HEK293 (cell line): Measurements from ENCODE around the gene VPS50.
A peak's percentile ranks its signal among the peaks of the same experiment; 100 is the strongest.

ENCODE experiments used
- CTCF ChIA-PET: fragments of 350-600 bp; formaldehyde crosslinking; extraction: SDS; loops from one replicate; lab custom pipeline; 2021; ENCODE audit warnings: antibody characterized with exemption; lab: Yijun Ruan, JAX
- POLR2A ChIA-PET: fragments of 300-600 bp; formaldehyde crosslinking; extraction: SDS; loops from one replicate; lab custom pipeline; 2020; ENCODE audit warnings: antibody characterized with exemption, inconsistent platforms; lab: Yijun Ruan, JAX
- H3K27ac ChIP-seq: fragments of 200-500 bp; sonication (Bioruptor generic); 2 replicates; pipeline ENCODE4 v1.5.1; 2014; ENCODE audit warnings: low read depth, low read length, control low read depth, inconsistent platforms; ENCODE audit errors: extremely low read depth
- H3K36me3 ChIP-seq, 2 experiments: fragments of 200-500 bp in 1 of 2; sonication (Bioruptor generic) in 1 of 2; 1 replicate in 1 of 2; 2 replicates in 1 of 2; pipeline ENCODE4 v1.5.1; 2014 to 2017; ENCODE audit warnings: inconsistent platforms in 2 of 2, low read length in 2 of 2; ENCODE audit not compliant: control insufficient read depth in 2 of 2, insufficient read depth in 1 of 2
- H3K4me1 ChIP-seq: fragments of 200-500 bp; sonication (Bioruptor generic); 2 replicates; pipeline ENCODE4 v1.5.1; 2014; ENCODE audit warnings: mild to moderate bottlenecking, low read length, inconsistent platforms; ENCODE audit not compliant: control insufficient read depth, insufficient read depth
- H3K4me3 ChIP-seq: 2 replicates; pipeline ENCODE4 v1.5.1; 2011; ENCODE audit warnings: low read depth, mild to moderate bottlenecking, control low read depth, low read length, moderate library complexity
- H3K9me3 ChIP-seq: fragments of 200-500 bp; sonication (Bioruptor generic); 2 replicates; pipeline ENCODE4 v1.5.1; 2014; ENCODE audit warnings: low read depth, low read length, inconsistent platforms; ENCODE audit not compliant: control insufficient read depth, insufficient read depth
- GLIS2 ChIP-seq: fragments of 450-650 bp; formaldehyde crosslinking; IDR thresholded peaks from 2 replicates; pipeline ENCODE4 v1.5.1; 2016; ENCODE audit warnings: missing biosample characterization, missing genetic modification characterization
- HOXC10 ChIP-seq: sonication (generic); formaldehyde crosslinking; IDR thresholded peaks from 2 replicates; pipeline ENCODE4 v1.8.1; 2023; ENCODE audit warnings: mild to moderate bottlenecking, missing genetic modification reagents
- MEIS1 ChIP-seq: sonication (generic); formaldehyde crosslinking; IDR thresholded peaks from 2 replicates; pipeline ENCODE4 v1.8.1; 2022; ENCODE audit warnings: missing genetic modification reagents, mild to moderate bottlenecking, borderline replicate concordance
- ZNF184 ChIP-seq: fragments of 450-650 bp; IDR thresholded peaks from 2 replicates; pipeline ENCODE4 v1.5.1; 2018; ENCODE audit warnings: missing biosample characterization, mild to moderate bottlenecking, missing genetic modification characterization
- ZNF274 ChIP-seq, 2 experiments: fragments of 200-500 bp in 1 of 2; fragments of 450-650 bp in 1 of 2; sonication (Bioruptor generic) in 1 of 2; formaldehyde crosslinking in 1 of 2; IDR thresholded peaks; 2 replicates each; pipeline versions ENCODE4 v1.5.1 to v1.6.1; 2014 to 2016; ENCODE audit warnings: borderline replicate concordance in 1 of 2, inconsistent platforms in 1 of 2, low read length in 1 of 2, missing biosample characterization in 1 of 2, missing genetic modification characterization in 1 of 2
- ZNF354C ChIP-seq: fragments of 450-650 bp; formaldehyde crosslinking; IDR thresholded peaks from 2 replicates; pipeline ENCODE4 v1.5.1; 2016; ENCODE audit warnings: missing biosample characterization, missing genetic modification characterization, low read depth, borderline replicate concordance
- ZNF501 ChIP-seq: fragments of 450-650 bp; formaldehyde crosslinking; IDR thresholded peaks from 2 replicates; pipeline ENCODE4 v1.5.1; 2016; ENCODE audit warnings: missing biosample characterization, missing genetic modification characterization
- ZNF521 ChIP-seq: fragments of 450-650 bp; formaldehyde crosslinking; IDR thresholded peaks from 2 replicates; pipeline ENCODE4 v1.5.1; 2017; ENCODE audit warnings: missing biosample characterization, mild to moderate bottlenecking, missing genetic modification characterization
- ZNF548 ChIP-seq: fragments of 450-650 bp; formaldehyde crosslinking; IDR thresholded peaks from 2 replicates; pipeline ENCODE4 v1.5.1; 2016; ENCODE audit warnings: missing biosample characterization, missing genetic modification characterization
- ZNF560 ChIP-seq: fragments of 450-650 bp; formaldehyde crosslinking; IDR thresholded peaks from 2 replicates; pipeline ENCODE4 v1.5.1; 2017; ENCODE audit warnings: missing biosample characterization, missing genetic modification characterization, borderline replicate concordance
- ZNF571 ChIP-seq: fragments of 450-650 bp; formaldehyde crosslinking; IDR thresholded peaks from 2 replicates; pipeline ENCODE4 v1.5.0; 2017; ENCODE audit warnings: missing biosample characterization, missing genetic modification characterization
- ZXDB ChIP-seq: fragments of 450-650 bp; formaldehyde crosslinking; IDR thresholded peaks from 2 replicates; pipeline ENCODE4 v1.5.1; 2016; ENCODE audit warnings: missing biosample characterization, missing genetic modification characterization
- TF ChIP-seq, protein P1 (sequence below): fragments of 450-650 bp; formaldehyde crosslinking; IDR thresholded peaks from 2 replicates; pipeline ENCODE4 v1.5.1; 2016; ENCODE audit warnings: missing biosample characterization, missing genetic modification characterization
- TF ChIP-seq, protein P2 (sequence below): fragments of 450-650 bp; IDR thresholded peaks from 2 replicates; pipeline ENCODE4 v1.5.1; 2018; ENCODE audit warnings: missing biosample characterization, missing genetic modification characterization
- TF ChIP-seq, protein P3 (sequence below): fragments of 450-650 bp; formaldehyde crosslinking; IDR thresholded peaks from 2 replicates; pipeline ENCODE4 v1.5.1; 2017; ENCODE audit warnings: missing biosample characterization, missing genetic modification characterization

Gene VPS50

DNA sequence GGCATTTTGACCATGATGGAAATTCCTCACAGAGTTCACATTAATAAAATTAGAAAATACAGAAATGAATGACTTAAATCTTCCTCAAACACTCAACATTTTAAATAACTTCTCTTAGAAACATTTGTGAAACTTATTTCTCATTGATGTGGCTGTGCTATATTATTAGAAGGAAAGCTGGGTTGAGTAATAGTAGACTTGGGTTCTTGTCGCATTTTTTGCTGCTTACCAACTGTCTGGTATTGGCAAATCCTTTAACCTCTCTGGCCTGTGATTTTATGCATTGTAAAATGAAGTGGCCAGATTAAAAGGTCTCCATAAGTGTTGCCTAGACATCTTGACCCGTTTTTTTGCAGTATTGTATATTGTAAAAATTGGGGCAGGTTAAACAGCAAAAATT, 66.5 kb downstream of the VPS50 start (continued):
- TF ChIP-seq, protein P1, sequence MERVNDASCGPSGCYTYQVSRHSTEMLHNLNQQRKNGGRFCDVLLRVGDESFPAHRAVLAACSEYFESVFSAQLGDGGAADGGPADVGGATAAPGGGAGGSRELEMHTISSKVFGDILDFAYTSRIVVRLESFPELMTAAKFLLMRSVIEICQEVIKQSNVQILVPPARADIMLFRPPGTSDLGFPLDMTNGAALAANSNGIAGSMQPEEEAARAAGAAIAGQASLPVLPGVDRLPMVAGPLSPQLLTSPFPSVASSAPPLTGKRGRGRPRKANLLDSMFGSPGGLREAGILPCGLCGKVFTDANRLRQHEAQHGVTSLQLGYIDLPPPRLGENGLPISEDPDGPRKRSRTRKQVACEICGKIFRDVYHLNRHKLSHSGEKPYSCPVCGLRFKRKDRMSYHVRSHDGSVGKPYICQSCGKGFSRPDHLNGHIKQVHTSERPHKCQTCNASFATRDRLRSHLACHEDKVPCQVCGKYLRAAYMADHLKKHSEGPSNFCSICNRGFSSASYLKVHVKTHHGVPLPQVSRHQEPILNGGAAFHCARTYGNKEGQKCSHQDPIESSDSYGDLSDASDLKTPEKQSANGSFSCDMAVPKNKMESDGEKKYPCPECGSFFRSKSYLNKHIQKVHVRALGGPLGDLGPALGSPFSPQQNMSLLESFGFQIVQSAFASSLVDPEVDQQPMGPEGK (tag by site-specific recombination), result no peak
- TF ChIP-seq, all 188 proteins: peak for 0

DNA sequence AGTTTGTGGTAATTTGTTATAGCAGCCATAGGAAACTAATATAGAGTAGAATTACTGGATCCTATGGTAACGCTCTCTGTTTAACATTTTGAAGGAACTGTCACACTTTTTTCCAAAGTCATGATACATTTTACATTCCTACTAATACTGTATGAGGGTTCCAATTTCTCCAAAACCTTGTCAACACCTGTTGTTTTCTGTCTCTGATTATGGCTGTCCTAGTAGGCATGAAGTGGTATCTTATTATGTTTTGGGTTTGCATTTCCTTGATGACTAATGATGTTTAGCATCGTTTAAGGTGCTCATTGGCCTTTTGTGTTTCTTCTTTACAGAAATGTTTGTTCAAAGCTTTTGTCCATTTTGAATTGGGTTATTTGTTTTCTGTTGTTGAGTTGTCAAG, 69.6 kb downstream of the VPS50 start:
- no peak overlapping the region for H3K4me3 ChIP-seq
- H3K4me1 ChIP-seq, result no peaks in the 10 kb centered on the region
- H3K27ac ChIP-seq, result no peak overlapping the region
- ChIA-PET POLR2A (no interaction called here), CTCF (interaction anchor here (0.6 kb wide), 2 partner anchors 16 kb away, joined by 3 to 5 read pairs; no protein-coding TSS in a partner anchor)
- no peaks in the 10 kb centered on the region for H3K36me3 ChIP-seq
- TF ChIP-seq ZNF560 (tag by site-specific recombination), result no peak
- no peaks in the 10 kb centered on the region for H3K9me3 ChIP-seq

DNA sequence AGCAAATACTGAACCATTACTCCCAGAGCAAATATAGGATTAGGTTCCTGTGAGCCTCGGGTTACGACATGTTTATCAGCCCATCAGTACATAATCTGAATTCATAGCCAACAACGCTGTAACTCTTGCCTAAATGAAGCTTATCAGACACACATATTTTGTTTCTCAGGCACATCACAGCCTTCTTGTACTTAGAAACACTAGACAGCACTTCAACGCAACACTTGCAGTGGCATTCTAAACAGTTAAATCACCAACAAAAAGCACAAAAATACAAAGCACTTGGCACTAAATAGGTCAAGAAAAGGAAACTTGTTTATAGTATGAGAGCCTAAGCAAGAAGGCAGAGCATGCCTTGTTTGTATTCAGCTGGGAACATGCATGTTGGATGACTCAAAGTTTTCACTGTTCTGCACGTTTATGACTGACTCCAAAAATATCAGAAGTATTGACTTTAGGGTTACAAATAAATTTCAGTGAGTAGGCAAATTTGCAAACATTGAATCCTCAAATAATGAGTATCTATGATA, 75.0 kb downstream of the VPS50 start:
- Histone ChIP-seq H3K27ac (no peak overlapping the region), H3K9me3 (no peaks in the 10 kb centered on the region), H3K4me3 (no peak overlapping the region), H3K4me1 (peaks cover 5% of the 10 kb centered on the region; the same call in 1 of the 2 replicates), H3K36me3 (no peaks in the 10 kb centered on the region)
- ChIA-PET POLR2A (no interaction called here), CTCF (no interaction called here)
- no peak for TF ChIP-seq ZXDB (tag by site-specific recombination)

DNA sequence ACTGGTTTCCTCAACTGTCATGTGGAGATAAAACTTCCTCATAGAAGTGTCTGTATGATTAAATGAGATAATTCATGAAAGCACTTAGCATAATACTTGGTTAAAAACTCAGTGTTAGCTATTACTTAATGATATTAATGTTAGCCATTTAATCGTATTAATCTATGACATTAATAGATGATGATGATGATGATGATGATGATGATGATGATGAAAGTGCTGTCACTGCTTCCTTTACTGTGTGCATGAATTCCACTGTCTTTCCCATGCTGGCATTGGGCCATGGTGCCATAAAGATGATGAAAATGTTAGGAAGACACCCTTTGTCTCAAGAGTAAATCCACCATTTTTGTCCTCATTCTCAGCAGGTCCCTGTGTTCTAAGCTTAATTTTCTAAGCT, 75.8 kb downstream of the VPS50 start:
- Histone ChIP-seq H3K36me3 (peaks cover 0 to 3% of the 10 kb centered on the region in 2 experiments; a peak in 1 of 3 replicates), H3K4me3 (no peak overlapping the region), H3K9me3 (no peaks in the 10 kb centered on the region), H3K27ac (no peak overlapping the region), H3K4me1 (peaks cover 5% of the 10 kb centered on the region; the same call in 1 of the 2 replicates)
- ChIA-PET POLR2A (no interaction called here), CTCF (no interaction called here)
- TF ChIP-seq, protein P2, sequence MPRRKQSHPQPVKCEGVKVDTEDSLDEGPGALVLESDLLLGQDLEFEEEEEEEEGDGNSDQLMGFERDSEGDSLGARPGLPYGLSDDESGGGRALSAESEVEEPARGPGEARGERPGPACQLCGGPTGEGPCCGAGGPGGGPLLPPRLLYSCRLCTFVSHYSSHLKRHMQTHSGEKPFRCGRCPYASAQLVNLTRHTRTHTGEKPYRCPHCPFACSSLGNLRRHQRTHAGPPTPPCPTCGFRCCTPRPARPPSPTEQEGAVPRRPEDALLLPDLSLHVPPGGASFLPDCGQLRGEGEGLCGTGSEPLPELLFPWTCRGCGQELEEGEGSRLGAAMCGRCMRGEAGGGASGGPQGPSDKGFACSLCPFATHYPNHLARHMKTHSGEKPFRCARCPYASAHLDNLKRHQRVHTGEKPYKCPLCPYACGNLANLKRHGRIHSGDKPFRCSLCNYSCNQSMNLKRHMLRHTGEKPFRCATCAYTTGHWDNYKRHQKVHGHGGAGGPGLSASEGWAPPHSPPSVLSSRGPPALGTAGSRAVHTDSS (tag by site-specific recombination), result peak; percentile 91
- no peak for TF ChIP-seq ZXDB (tag by site-specific recombination)

DNA sequence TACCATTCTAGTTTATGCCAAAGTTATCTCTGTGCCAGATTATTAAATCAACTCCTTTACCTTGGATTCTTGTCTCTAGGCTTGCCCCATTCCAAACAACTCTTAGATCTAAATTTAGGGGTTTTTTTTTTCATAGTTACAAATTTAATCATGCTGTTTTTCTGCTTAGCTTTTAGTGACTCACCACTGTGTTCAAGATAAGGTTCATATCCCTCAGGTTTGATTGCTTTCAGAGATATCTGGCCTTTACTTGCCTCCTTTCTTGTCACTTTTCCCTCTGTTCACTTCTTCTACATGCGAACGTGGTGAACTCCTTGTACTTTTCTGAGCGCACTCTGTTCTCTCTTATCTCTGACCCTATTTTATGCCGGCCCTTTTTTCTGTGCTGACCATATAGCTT, 78.2 kb downstream of the VPS50 start:
- CTCF ChIA-PET, result no interaction called here
- Histone ChIP-seq H3K36me3 (peaks cover 0 to 5% of the 10 kb centered on the region in 2 experiments; a peak in 1 of 3 replicates), H3K9me3 (no peaks in the 10 kb centered on the region), H3K4me3 (no peak overlapping the region), H3K4me1 (peaks cover 5% of the 10 kb centered on the region; the same call in 1 of the 2 replicates), H3K27ac (no peak overlapping the region)
- POLR2A ChIA-PET, result no interaction called here
- TF ChIP-seq ZNF501 (tag by site-specific recombination) (no peak), ZNF354C (tag by site-specific recombination) (no peak), ZNF274 (IDR thresholded peaks at IDR 0.05; ENCODE audit: low read length) (no peak), ZNF274 (tag by site-specific recombination; IDR thresholded peaks at IDR 0.05; ENCODE audit: borderline replicate concordance) (no peak), HOXC10 (no peak), ZNF184 (tag by site-specific recombination) (no peak), ZNF571 (tag by site-specific recombination) (no peak), GLIS2 (tag by site-specific recombination) (no peak), MEIS1 (CRISPR knock-in tag) (no peak), ZNF548 (tag by site-specific recombination) (no peak), ZNF521 (tag by site-specific recombination) (no peak)
- TF ChIP-seq, protein P3, sequence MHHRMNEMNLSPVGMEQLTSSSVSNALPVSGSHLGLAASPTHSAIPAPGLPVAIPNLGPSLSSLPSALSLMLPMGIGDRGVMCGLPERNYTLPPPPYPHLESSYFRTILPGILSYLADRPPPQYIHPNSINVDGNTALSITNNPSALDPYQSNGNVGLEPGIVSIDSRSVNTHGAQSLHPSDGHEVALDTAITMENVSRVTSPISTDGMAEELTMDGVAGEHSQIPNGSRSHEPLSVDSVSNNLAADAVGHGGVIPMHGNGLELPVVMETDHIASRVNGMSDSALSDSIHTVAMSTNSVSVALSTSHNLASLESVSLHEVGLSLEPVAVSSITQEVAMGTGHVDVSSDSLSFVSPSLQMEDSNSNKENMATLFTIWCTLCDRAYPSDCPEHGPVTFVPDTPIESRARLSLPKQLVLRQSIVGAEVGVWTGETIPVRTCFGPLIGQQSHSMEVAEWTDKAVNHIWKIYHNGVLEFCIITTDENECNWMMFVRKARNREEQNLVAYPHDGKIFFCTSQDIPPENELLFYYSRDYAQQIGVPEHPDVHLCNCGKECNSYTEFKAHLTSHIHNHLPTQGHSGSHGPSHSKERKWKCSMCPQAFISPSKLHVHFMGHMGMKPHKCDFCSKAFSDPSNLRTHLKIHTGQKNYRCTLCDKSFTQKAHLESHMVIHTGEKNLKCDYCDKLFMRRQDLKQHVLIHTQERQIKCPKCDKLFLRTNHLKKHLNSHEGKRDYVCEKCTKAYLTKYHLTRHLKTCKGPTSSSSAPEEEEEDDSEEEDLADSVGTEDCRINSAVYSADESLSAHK, result no peak
